ENCODE data around the gene SMG6. TPM values are rescaled to one million over a fixed set of nuclear protein-coding genes. Genes with fewer than 3 reads are reported as not detected.

SMG6 gene
- total RNA-seq, 1 donor: 49.3 TPM

- no peak overlapping the region for H3K4me3 ChIP-seq (ENCODE audit: low read depth, low read length)
- no peak for TF ChIP-seq CTCF (IDR thresholded peaks at IDR 0.05; ENCODE audit: insufficient read depth, low read length)
- DNase-seq (ENCODE audit: low read depth): no peak
Observed at GRCh38 chr17:2051933-2052559, 251.5 kb downstream of the SMG6 start.

- TF ChIP-seq CTCF (IDR thresholded peaks at IDR 0.05; ENCODE audit: insufficient read depth, low read length): no peak
- H3K4me3 ChIP-seq (ENCODE audit: low read depth, low read length): no peak overlapping the region
- DNase-seq (ENCODE audit: low read depth): no peak
Observed at GRCh38 chr17:2051061-2051932, 252.3 kb downstream of the SMG6 start.

- no peak for DNase-seq (ENCODE audit: low read depth)
- TF ChIP-seq CTCF (IDR thresholded peaks at IDR 0.05; ENCODE audit: insufficient read depth, low read length): no peak
- peak overlapping the region; percentile 63 for H3K4me3 ChIP-seq (ENCODE audit: low read depth, low read length)
Observed at GRCh38 chr17:2050300-2051060, 253.1 kb downstream of the SMG6 start.

- peak; percentile 78 for DNase-seq (ENCODE audit: low read depth)
- peak overlapping the region; percentile 73 for H3K4me3 ChIP-seq (ENCODE audit: low read depth, low read length)
Observed at GRCh38 chr17:2049333-2050299, 254.0 kb downstream of the SMG6 start.

GRCh38 chr17:2048805-2049204 lies 254.8 kb downstream of the SMG6 start:
- peak overlapping the region; percentile 73 for H3K4me3 ChIP-seq (ENCODE audit: low read depth, low read length)
- no peak for TF ChIP-seq CTCF (IDR thresholded peaks at IDR 0.05; ENCODE audit: insufficient read depth, low read length)

More at GRCh38 chr17:2049333-2050299, 254.0 kb downstream of the SMG6 start:
- no peak for TF ChIP-seq CTCF (IDR thresholded peaks at IDR 0.05; ENCODE audit: insufficient read depth, low read length)

GRCh38 chr17:2047590-2047989 lies 256.0 kb downstream of the SMG6 start:
- no peak for DNase-seq (ENCODE audit: low read depth)
- no peak for TF ChIP-seq CTCF (IDR thresholded peaks at IDR 0.05; ENCODE audit: insufficient read depth, low read length)
- H3K4me3 ChIP-seq (ENCODE audit: low read depth, low read length): no peak overlapping the region

More at GRCh38 chr17:2048805-2049204, 254.8 kb downstream of the SMG6 start:
- DNase-seq (ENCODE audit: low read depth): no peak
